BJ (cell line): ENCODE data around the gene C4orf51. TPM values are rescaled to one million over a fixed set of nuclear protein-coding genes. Genes with fewer than 3 reads are reported as not detected.

Source experiments
- CTCF ChIA-PET: fragments of 350-600 bp; formaldehyde crosslinking; extraction: SDS; loops from one replicate; lab custom pipeline; 2021; ENCODE audit warnings: antibody characterized with exemption, inconsistent platforms; lab: Yijun Ruan, JAX
- POLR2A ChIA-PET: fragments of 300-600 bp; sonication (Branson Sonifier 250); formaldehyde crosslinking; extraction: SDS; loops from one replicate; lab custom pipeline; 2021; ENCODE audit warnings: antibody characterized with exemption; lab: Charles Lee
- DNase-seq: peaks from one replicate; pipeline ENCODE4 v3.0.0-alpha.2; 2011; ENCODE audit warnings: low read depth
- H3K27me3 ChIP-seq: 2 replicates; pipeline ENCODE4 v1.6.0; 2011; ENCODE audit warnings: low read length; ENCODE audit not compliant: control insufficient read depth, insufficient read depth
- H3K36me3 ChIP-seq: 2 replicates; pipeline ENCODE4 v1.5.1; 2011; ENCODE audit warnings: low read length; ENCODE audit not compliant: control insufficient read depth, insufficient read depth
- H3K4me3 ChIP-seq: 2 replicates; pipeline ENCODE4 v1.5.1; 2011; ENCODE audit warnings: low read depth, mild to moderate bottlenecking, control low read depth, low read length
- CTCF ChIP-seq: IDR thresholded peaks from 2 replicates; pipeline ENCODE4 v1.5.1; 2011; ENCODE audit warnings: low read depth, mild to moderate bottlenecking, control low read depth, inconsistent platforms, low read length, moderate library complexity; ENCODE audit not compliant: insufficient read depth
- polyA plus RNA-seq: library from polyadenylated mRNA; depleted of rRNA; stranded (reverse); fragments of >200 nt; gene quantifications from 2 replicates; pipeline ENCODE4 v1.2.3, GENCODE V29; 2011

C4orf51 gene
- polyA plus RNA-seq, 1 experiment = not detected

- no peak overlapping the region for H3K4me3 ChIP-seq
- TF ChIP-seq CTCF = no peak
- ChIA-PET POLR2A (no interaction called here), CTCF (interaction anchor here (0.7 to 1.8 kb wide), 3 partner anchors 28 to 118 kb away, joined by 3 to 4 read pairs (median 3); no protein-coding TSS in a partner anchor)
- DNase-seq = no peak
- no peaks in the 10 kb centered on the region for H3K27me3 ChIP-seq
- peaks cover 18% of the 10 kb centered on the region for H3K36me3 ChIP-seq
Observed at GRCh38 chr4:145769450-145770037, 89.6 kb downstream of the C4orf51 start.

- DNase-seq = no peak
- H3K36me3 ChIP-seq = peaks cover 13% of the 10 kb centered on the region
- TF ChIP-seq CTCF = no peak
- CTCF ChIA-PET = interaction anchor here (1.8 kb wide), 1 partner anchor 27 kb away, joined by 4 read pairs; no protein-coding TSS in a partner anchor
- H3K4me3 ChIP-seq = no peak overlapping the region
- no peaks in the 10 kb centered on the region for H3K27me3 ChIP-seq
- POLR2A ChIA-PET = no interaction called here
Observed at GRCh38 chr4:145770124-145770523, 90.2 kb downstream of the C4orf51 start.

- Histone ChIP-seq H3K27me3 (no peaks in the 10 kb centered on the region), H3K36me3 (peaks cover 9% of the 10 kb centered on the region; the same call in 1 of the 2 replicates), H3K4me3 (no peak overlapping the region)
- DNase-seq = no peak
- CTCF ChIA-PET = no interaction called here
- POLR2A ChIA-PET = no interaction called here
- no peak for TF ChIP-seq CTCF
Observed at GRCh38 chr4:145772347-145772746, 92.4 kb downstream of the C4orf51 start.

- no peak for TF ChIP-seq CTCF
- Histone ChIP-seq H3K27me3 (no peaks in the 10 kb centered on the region), H3K36me3 (peaks cover 9% of the 10 kb centered on the region; the same call in 1 of the 2 replicates), H3K4me3 (no peak overlapping the region)
- DNase-seq = no peak
- CTCF ChIA-PET = interaction anchor here (1.1 to 1.2 kb wide), 2 partner anchors 9 to 15 kb away, joined by 3 to 4 read pairs; no protein-coding TSS in a partner anchor
- POLR2A ChIA-PET = no interaction called here
Observed at GRCh38 chr4:145773581-145774234, 93.8 kb downstream of the C4orf51 start.

- no peak overlapping the region for H3K4me3 ChIP-seq
- peaks cover 10% of the 10 kb centered on the region for H3K36me3 ChIP-seq
- ChIA-PET CTCF (interaction anchor here (1.1 to 1.2 kb wide), 2 partner anchors 8 to 16 kb away, joined by 3 to 4 read pairs; no protein-coding TSS in a partner anchor), POLR2A (no interaction called here)
- TF ChIP-seq CTCF = no peak
- no peaks in the 10 kb centered on the region for H3K27me3 ChIP-seq
- no peak for DNase-seq
Observed at GRCh38 chr4:145774473-145774872, 94.5 kb downstream of the C4orf51 start.
